B cell (primary cell): ENCODE data around the gene FREM3. TPM values are rescaled to one million over a fixed set of nuclear protein-coding genes. Genes with fewer than 3 reads are reported as not detected.

Source experiments
- ATAC-seq: fragments of 200-7000 bp; cut with Tn5 transposase; one replicate; pipeline ENCODE4 v1.10.0; 2021; ENCODE audit warnings: low read depth, mild to moderate bottlenecking, moderate number of reproducible peaks, moderate library complexity
- CTCF ChIA-PET: fragments of 350-600 bp; sonication (Branson Sonifier 250); formaldehyde crosslinking; loops from one replicate; lab custom pipeline; 2021; ENCODE audit warnings: antibody characterized with exemption, inconsistent platforms; lab: Charles Lee
- POLR2A ChIA-PET: fragments of 350-600 bp; sonication (Branson Sonifier 250); formaldehyde crosslinking; loops from one replicate; lab custom pipeline; 2021; ENCODE audit warnings: antibody characterized with exemption; lab: Charles Lee
- DNase-seq: peaks from one replicate; pipeline ENCODE4 v3.0.0; 2013
- H2AFZ ChIP-seq: 2 replicates; pipeline ENCODE4 v1.6.1; 2012; ENCODE audit warnings: mild to moderate bottlenecking, low read depth, low read length; ENCODE audit not compliant: insufficient read depth, poor library complexity, severe bottlenecking
- H3K27ac ChIP-seq, 2 donors: 1 replicate in 1 of 2; 2 replicates in 1 of 2; pipeline ENCODE4 v1.5.1; 2012 to 2013; ENCODE audit warnings: low read length in 2 of 2, mild to moderate bottlenecking in 2 of 2, moderate library complexity in 1 of 2
- H3K27me3 ChIP-seq, 4 experiments: fragments of 200-600 bp in 1 of 4; sonication (generic) in 1 of 4; replicated peaks in 1 of 4; 1 replicate in 2 of 4; 2 replicates in 2 of 4; pipeline versions ENCODE4 v1.6.1 to v1.7.0; 2013 to 2016; ENCODE audit warnings: low read length in 3 of 4, mild to moderate bottlenecking in 2 of 4, mixed read lengths in 1 of 4, moderate library complexity in 1 of 4; ENCODE audit not compliant: insufficient read depth in 4 of 4, control insufficient read depth in 3 of 4; ENCODE audit errors: control extremely low read depth in 1 of 4
- H3K36me3 ChIP-seq, 2 experiments: replicated peaks in 1 of 2; 1 replicate in 1 of 2; 2 replicates in 1 of 2; pipeline versions ENCODE4 v1.6.1 to v1.7.1; 2013; ENCODE audit warnings: low read length in 1 of 2; ENCODE audit not compliant: insufficient read depth in 2 of 2, control insufficient read depth in 1 of 2; ENCODE audit errors: control extremely low read depth in 1 of 2, extremely low read depth in 1 of 2
- H3K4me1 ChIP-seq, 2 donors: fragments of 200-600 bp in 1 of 2; sonication (generic) in 1 of 2; 1 replicate in 1 of 2; 2 replicates in 1 of 2; pipeline versions ENCODE4 v1.5.1 to v1.6.1; 2013 to 2017; ENCODE audit warnings: low read length in 2 of 2; ENCODE audit not compliant: control insufficient read depth in 2 of 2, insufficient read depth in 2 of 2
- H3K4me2 ChIP-seq: replicated peaks from 2 replicates; pipeline ENCODE3; 2012; ENCODE audit warnings: mild to moderate bottlenecking, low read depth, low read length; ENCODE audit not compliant: poor library complexity, severe bottlenecking
- H3K4me3 ChIP-seq, 5 experiments: fragments of 200-600 bp in 1 of 5; sonication (generic) in 1 of 5; 1 replicate in 3 of 5; 2 replicates in 2 of 5; pipeline versions ENCODE4 v1.5.1 to v1.7.0; 2011 to 2016; ENCODE audit warnings: low read length in 4 of 5, mild to moderate bottlenecking in 4 of 5, low read depth in 2 of 5, control low read depth in 1 of 5, moderate library complexity in 1 of 5; ENCODE audit not compliant: insufficient read depth in 1 of 5; ENCODE audit errors: control extremely low read depth in 1 of 5, extremely low read depth in 1 of 5
- H3K79me2 ChIP-seq: fragments of 200-600 bp; sonication (generic); one replicate; pipeline ENCODE4 v1.6.0; 2016; ENCODE audit warnings: low read length; ENCODE audit not compliant: control insufficient read depth, insufficient read depth
- H3K9ac ChIP-seq: fragments of 200-600 bp; sonication (generic); 2 replicates; pipeline ENCODE4 v1.6.1; 2017; ENCODE audit warnings: mild to moderate bottlenecking, low read length, moderate library complexity
- H3K9me3 ChIP-seq, 3 donors: one replicate each; pipeline versions ENCODE4 v1.6.1 to v1.7.1; 2013; ENCODE audit warnings: low read length in 2 of 3; ENCODE audit not compliant: control insufficient read depth in 2 of 3, insufficient read depth in 1 of 3; ENCODE audit errors: control extremely low read depth in 1 of 3
- H4K20me1 ChIP-seq: 2 replicates; pipeline ENCODE4 v1.6.0; 2012; ENCODE audit warnings: mild to moderate bottlenecking, low read length; ENCODE audit not compliant: insufficient read depth, control insufficient read depth, poor library complexity, severe bottlenecking
- H3K27ac Mint-ChIP-seq: one replicate; pipeline ENCODE4 v1.8.0; 2021; ENCODE audit warnings: mixed read lengths
- H3K27me3 Mint-ChIP-seq: one replicate; pipeline ENCODE4 v1.8.0; 2021; ENCODE audit warnings: mixed read lengths
- H3K4me1 Mint-ChIP-seq: one replicate; pipeline ENCODE4 v1.8.0; 2021; ENCODE audit warnings: mixed read lengths
- H3K4me3 Mint-ChIP-seq: one replicate; pipeline ENCODE4 v1.8.0; 2021; ENCODE audit warnings: mixed read lengths
- H3K9me3 Mint-ChIP-seq: one replicate; pipeline ENCODE4 v1.8.0; 2022; ENCODE audit warnings: mixed read lengths; ENCODE audit not compliant: insufficient read depth
- EZH2 ChIP-seq: IDR thresholded peaks from 2 replicates; pipeline ENCODE4 v1.6.1; 2012; ENCODE audit warnings: borderline replicate concordance, low read depth, mild to moderate bottlenecking, moderate library complexity, low read length; ENCODE audit not compliant: insufficient read depth, poor library complexity, severe bottlenecking
- WGBS: methylation state at CpG from one replicate; pipeline ENCODE4 v1.1.5; 2013; ENCODE audit warnings: missing lambda C conversion rate; ENCODE audit not compliant: insufficient coverage; 5-methylcytosine and 5-hydroxymethylcytosine counted together
- intact Hi-C: fragments of 100-400 bp; cut with micrococcal nuclease; formaldehyde crosslinking; loops from one replicate; pipeline ENCODE4 v1.10.0; 2022
- polyA plus RNA-seq: library from polyadenylated mRNA; depleted of rRNA; stranded (reverse); fragments of >200 nt; gene quantifications from 2 replicates; pipeline ENCODE4 v1.2.3, GENCODE V29; 2012
- total RNA-seq, 2 donors: library from RNA; stranded (reverse); fragments of 120-200 nt in 1 of 2; gene quantifications; 1 replicate in 1 of 2; 2 replicates in 1 of 2; pipeline versions ENCODE4 v1.2.3 to v1.2.4, GENCODE V29; 2013 to 2022
- TF ChIP-seq, protein P1 (sequence below): fragments of 200-600 bp; IDR thresholded peaks from one replicate; pipeline ENCODE4 v1.8.0; 2022; ENCODE audit warnings: antibody characterized with exemption, mild to moderate bottlenecking

The FREM3 gene
- total and polyA plus RNA-seq, 2 donors (not counting 1 experiment from before 2014, with no cell fraction given): not detected

DNA sequence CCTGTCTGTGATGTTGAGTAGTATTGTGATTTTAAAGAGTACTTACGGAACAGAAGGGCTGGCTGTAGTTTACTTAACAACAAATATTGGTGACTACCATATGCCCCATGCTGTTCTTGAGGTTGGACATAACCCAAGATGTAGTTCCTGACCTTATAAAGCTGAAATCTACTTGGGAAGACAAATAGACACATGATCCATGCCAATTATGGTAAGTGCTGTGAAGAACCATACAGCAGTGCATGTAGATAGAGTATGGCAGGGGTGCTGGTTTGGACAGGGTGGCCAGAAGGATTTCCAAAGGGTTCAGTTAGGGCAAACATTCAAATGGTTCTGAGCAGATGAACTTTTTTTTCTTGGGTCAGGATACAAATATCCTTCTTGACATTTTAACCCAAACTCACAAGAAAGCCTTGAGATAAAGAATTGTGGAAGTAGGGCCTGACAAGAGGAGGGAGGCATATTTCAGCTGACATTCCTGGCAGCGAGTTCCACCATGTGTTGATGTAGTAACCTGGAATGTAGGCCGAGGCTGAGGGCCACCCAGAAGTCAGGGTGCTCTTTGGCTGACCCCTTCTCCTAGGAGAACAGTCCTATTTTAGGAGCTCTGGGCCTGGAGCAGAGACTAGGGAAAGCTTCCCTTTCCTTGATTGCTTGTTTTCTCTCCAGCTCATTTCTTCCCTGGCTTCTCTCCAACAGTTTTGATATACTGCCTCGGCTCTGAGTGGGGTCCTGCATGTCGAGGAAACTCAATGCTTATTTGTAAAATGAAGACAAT is 74.2 kb downstream of the FREM3 start:
- H3K79me2 ChIP-seq: no peaks in the 10 kb centered on the region
- Mint-ChIP-seq H3K9me3 (no peaks in the 10 kb centered on the region), H3K4me3 (no peak overlapping the region), H3K4me1 (no peaks in the 10 kb centered on the region), H3K27ac (no peak overlapping the region), H3K27me3 (peaks cover 8% of the 10 kb centered on the region)
- H3K4me2 ChIP-seq: no peak overlapping the region
- no peak overlapping the region for H3K9ac ChIP-seq
- H3K4me1 ChIP-seq: no peaks in the 10 kb centered on the region
- H3K27me3 ChIP-seq: no peaks in the 10 kb centered on the region
- H2AFZ ChIP-seq: no peak overlapping the region
- WGBS: 80% methylated on average over 2 of the region's 5 CpGs
- H4K20me1 ChIP-seq: no peaks in the 10 kb centered on the region
- DNase-seq (no peak), ATAC-seq (no peak)
- CTCF ChIA-PET: no interaction called here
- H3K36me3 ChIP-seq: no peaks in the 10 kb centered on the region
- no peaks in the 10 kb centered on the region for H3K9me3 ChIP-seq
- POLR2A ChIA-PET: no interaction called here
- no peak for TF ChIP-seq EZH2
- TF ChIP-seq, protein P1, sequence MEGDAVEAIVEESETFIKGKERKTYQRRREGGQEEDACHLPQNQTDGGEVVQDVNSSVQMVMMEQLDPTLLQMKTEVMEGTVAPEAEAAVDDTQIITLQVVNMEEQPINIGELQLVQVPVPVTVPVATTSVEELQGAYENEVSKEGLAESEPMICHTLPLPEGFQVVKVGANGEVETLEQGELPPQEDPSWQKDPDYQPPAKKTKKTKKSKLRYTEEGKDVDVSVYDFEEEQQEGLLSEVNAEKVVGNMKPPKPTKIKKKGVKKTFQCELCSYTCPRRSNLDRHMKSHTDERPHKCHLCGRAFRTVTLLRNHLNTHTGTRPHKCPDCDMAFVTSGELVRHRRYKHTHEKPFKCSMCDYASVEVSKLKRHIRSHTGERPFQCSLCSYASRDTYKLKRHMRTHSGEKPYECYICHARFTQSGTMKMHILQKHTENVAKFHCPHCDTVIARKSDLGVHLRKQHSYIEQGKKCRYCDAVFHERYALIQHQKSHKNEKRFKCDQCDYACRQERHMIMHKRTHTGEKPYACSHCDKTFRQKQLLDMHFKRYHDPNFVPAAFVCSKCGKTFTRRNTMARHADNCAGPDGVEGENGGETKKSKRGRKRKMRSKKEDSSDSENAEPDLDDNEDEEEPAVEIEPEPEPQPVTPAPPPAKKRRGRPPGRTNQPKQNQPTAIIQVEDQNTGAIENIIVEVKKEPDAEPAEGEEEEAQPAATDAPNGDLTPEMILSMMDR: no peak
- intact Hi-C loops: no loop called here
- no peak overlapping the region for H3K27ac ChIP-seq
- H3K4me3 ChIP-seq: no peak overlapping the region

DNA sequence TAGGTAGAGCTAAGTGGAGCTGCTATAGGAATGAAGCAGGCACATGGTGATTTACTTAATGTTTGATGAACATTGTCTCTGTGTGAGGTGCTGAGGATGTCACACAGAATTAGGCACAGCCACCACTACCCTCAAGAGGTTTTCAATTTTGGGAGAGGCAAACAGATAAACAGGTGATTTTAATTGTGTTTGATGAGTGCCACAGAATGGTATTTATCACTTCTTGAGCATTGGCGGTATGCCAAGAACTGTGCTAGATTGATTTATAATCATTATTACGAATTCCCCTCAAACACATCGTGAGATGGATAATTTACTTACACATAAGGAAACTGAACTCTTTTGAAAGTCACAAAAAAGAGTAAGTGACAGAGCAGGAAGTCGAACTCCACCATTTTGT is 74.8 kb downstream of the FREM3 start:
- peaks cover 8% of the 10 kb centered on the region for H3K27me3 Mint-ChIP-seq
- POLR2A ChIA-PET: no interaction called here
- whole genome bisulfite sequencing: no CpG with 5 or more reads among the region's 4 CpGs

More for the DNA sequence above, 74.8 kb downstream of the FREM3 start:
- Histone ChIP-seq H3K9me3 (no peaks in the 10 kb centered on the region), H3K27me3 (no peaks in the 10 kb centered on the region), H3K79me2 (no peaks in the 10 kb centered on the region), H3K36me3 (no peaks in the 10 kb centered on the region), H3K9ac (no peak overlapping the region), H2AFZ (no peak overlapping the region), H3K4me1 (no peaks in the 10 kb centered on the region), H3K27ac (no peak overlapping the region), H3K4me2 (no peak overlapping the region), H3K4me3 (no peak overlapping the region), H4K20me1 (no peaks in the 10 kb centered on the region)
- no peaks in the 10 kb centered on the region for H3K4me1 Mint-ChIP-seq
- no peak for TF ChIP-seq EZH2
- TF ChIP-seq, protein P1: no peak
- no peak overlapping the region for H3K4me3 Mint-ChIP-seq
- no peak overlapping the region for H3K27ac Mint-ChIP-seq
- CTCF ChIA-PET: no interaction called here
- ATAC-seq (no peak), DNase-seq (no peak)
- H3K9me3 Mint-ChIP-seq: no peaks in the 10 kb centered on the region
- intact Hi-C loops: no loop called here
